Stimulated activated CD4-positive, alpha-beta T cell treated with anti-CD3 and anti-CD28 coated beads, TNF-alpha, amount 100 ng/mL, for 4 hours (primary cell): ENCODE results near the gene DUSP5.

Experiments
- DNase-seq, 3 experiments: peaks; one replicate each; pipeline ENCODE4 v3.0.0-alpha.2; 2020; ENCODE audit warnings: low read depth in 3 of 3

Gene DUSP5

GRCh38 chr10:110544958-110545537, 47.3 kb downstream of the DUSP5 start:
- no peak for DNase-seq

GRCh38 chr10:110546077-110546476, 48.4 kb downstream of the DUSP5 start:
- DNase-seq, result no peak

DNA sequence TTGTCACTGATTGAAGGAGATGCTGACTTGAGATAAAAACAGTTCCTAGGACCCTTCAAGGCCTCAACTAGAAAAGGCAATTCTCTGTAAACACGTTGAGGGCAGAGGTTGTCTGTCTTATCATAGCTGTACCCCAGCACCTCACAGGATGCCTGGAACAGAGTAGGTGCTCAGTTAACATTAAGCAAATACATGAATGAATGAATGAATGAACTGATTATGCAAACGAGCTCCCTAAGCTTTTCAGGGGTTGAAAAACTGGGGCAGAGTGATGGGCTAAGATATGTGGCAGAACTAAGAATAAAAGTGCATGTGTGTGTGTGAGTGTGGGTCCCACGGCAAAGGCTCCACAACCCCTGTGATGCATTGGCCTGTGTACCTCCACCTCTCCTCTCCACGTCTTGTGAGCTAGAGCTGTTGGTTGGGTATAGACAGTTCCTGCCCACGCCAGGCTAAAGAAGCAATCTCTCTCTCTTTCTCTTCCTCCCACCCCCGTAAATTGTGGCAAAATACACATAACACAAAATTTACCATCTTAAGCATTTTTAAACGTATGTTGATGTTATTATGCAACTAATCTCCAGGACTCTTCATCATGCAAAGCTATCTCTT, 48.9 kb downstream of the DUSP5 start:
- DNase-seq, result no peak

DNA sequence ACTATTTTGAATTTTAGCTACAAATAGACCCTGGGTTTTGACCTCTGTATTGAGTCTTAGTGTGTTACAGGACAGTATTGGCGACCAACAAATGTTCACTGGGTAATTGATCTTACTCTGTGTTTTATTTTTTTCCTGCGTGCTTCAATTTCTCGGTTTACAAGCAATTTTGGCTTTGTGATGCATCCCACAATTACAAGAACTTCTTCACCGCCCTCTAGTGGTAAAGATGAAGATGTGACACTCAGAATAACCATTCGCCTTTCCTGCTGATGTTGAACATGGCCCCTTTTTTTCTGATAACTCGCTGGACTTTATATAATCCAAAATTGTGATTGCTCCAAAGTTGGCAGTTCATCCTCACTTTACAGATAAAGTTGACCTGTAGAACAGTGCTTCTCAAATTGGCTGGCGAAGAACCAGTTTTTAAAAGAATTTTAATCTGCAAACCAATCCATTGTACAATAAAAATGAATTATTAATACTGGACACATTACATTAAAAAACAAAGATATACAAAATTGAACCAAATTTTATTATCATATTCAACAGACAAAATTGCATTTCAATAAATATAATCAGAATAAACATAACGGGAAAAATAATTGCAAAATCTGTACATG, 49.5 kb downstream of the DUSP5 start:
- DNase-seq, result no peak

- no peak for DNase-seq
Observed at GRCh38 chr10:110548002-110548401, 50.3 kb downstream of the DUSP5 start.

DNA sequence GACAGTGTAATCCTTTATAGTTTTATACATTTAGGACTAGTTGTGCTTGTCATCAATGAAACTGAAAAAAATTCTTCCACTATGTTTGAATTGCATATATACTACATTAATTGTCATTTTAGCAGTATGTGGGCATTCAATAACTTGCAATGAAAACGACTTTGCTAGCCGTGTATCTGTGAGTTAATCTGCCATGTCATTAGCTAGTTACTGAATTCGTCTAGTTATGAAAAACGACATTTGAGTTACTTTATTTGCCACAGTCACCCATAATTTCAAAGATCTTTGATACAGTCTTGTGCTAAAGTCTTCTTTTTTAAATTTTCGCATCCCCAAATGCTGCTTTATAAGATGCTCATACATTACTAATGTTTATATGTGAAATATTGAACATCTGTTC, 51.5 kb downstream of the DUSP5 start:
- no peak for DNase-seq

DNA sequence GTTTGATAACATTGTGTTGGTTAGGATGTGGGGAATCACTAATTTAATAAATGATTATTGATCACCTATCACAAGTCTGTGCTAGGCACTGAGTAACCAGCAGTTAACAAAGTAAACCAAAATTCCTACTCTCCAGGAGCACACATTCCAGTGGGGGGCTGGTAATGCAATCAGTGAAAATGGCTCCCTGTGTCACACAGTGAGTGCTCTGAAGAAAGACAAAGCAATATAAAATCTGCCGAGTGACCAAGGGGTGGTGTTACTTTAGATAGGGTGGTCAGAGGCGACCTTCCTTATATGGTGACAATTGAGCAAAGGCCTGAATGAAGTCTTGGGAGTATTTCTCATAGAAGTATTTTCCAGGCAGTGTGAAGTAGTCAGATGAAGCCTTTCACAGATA, 56.2 kb downstream of the DUSP5 start:
- no peak for DNase-seq

- DNase-seq, result no peak
Observed at GRCh38 chr10:110556296-110556695, 58.6 kb downstream of the DUSP5 start.

DNA sequence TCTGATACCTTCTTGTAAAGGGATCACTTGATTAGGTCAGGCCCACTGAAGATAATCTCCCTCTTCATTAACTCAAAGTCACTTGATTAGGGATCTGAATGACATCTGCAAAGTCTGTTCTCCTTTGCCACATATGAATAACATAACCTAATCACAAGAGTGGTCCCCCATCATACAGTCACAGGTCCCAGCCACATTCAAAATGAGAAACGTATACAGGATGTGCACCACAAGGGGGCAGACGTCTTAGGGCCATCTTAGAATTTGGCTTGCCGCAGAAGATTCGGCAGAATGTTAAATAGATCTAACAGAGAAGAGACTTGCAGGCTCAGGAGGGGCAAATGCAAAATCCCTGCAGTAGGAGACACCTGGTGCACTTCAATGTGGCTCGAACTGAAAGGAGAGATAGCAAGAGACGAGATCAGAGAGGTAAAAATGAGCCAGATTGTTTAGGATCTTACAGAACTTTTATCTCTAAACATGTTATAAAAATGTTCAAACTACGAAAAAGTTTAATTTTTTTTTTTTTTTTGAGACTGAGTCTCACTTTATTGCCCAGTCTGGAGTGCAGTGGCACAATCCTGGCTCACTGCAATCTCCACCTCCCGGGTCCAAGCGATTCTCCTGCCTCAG, 59.4 kb downstream of the DUSP5 start:
- peak; percentile 33 to 44 (median 44) for DNase-seq

- no peak for DNase-seq
Observed at GRCh38 chr10:110558041-110558440, 60.3 kb downstream of the DUSP5 start.

DNA sequence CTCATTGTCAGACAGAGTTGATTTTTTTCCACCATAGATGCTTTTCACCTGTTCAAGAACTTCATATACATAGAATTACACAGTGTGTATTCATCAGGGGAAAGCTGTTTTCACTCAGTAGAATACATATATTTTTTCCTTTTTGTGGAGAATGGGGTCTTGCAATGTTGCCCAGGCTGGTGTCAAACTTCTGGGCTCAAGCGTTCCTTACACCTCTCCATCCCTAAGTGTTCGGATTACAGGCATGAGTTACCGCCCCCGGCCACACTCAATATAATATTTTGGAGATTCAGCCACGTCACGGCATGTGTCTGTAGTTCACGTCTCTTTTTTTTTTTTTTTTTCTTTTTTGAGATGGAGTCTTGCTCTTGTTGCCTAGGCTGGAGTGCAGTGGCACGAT, 62.3 kb downstream of the DUSP5 start:
- no peak for DNase-seq
